ENCODE results near the gene CD83. TPM values are rescaled to one million over a fixed set of nuclear protein-coding genes. Genes with fewer than 3 reads are reported as not detected.

The CD83 gene
- total RNA-seq, 4 donors from 2014 or later, result 0.82 to 4.8 (median 2.1) TPM

GRCh38 chr6:14095437-14095836 is 22.1 kb upstream of the CD83 start:
- TF ChIP-seq POLR2AphosphoS5 (IDR thresholded peaks at IDR 0.05) (no peak), CTCF (IDR thresholded peaks at IDR 0.05) (no peak)
- no peaks in the 10 kb centered on the region for H3K4me1 ChIP-seq
- WGBS, 2 donors (ENCODE audit: low coverage in 1 of 2), result 83% methylated on average over 6 of the region's 6 CpGs; no CpG with 5 or more reads in 1 of the 2 donors
- no peaks in the 10 kb centered on the region for H3K27me3 ChIP-seq
- no peak for DNase-seq
- intact Hi-C loops (cut with DNase I; ENCODE audit: low total_unique reads), result no loop called here
- no peak overlapping the region for H3K4me3 ChIP-seq
- no peaks in the 10 kb centered on the region for H3K9me3 ChIP-seq
- H3K36me3 ChIP-seq, result no peaks in the 10 kb centered on the region
- no peak overlapping the region for H3K27ac ChIP-seq
- in situ Hi-C loops (cut with MboI; ENCODE audit: low pct_ligation_motif_present in 1 of 4, low pct_unique_long_range_greater_than_20kb in 1 of 4, low sequenced_read_pairs in 3 of 4), result no loop called here

- intact Hi-C loops (cut with DNase I; ENCODE audit: low total_unique reads), result no loop called here
- 73 to 92% methylated on average over 3 of the region's 3 CpGs for WGBS, 2 donors (ENCODE audit: low coverage in 1 of 2)
Measured at GRCh38 chr6:14100138-14100537, 17.4 kb upstream of the CD83 start.

GRCh38 chr6:14100966-14101365 is 16.6 kb upstream of the CD83 start:
- TF ChIP-seq CTCF (IDR thresholded peaks at IDR 0.05) (no peak), POLR2A (IDR thresholded peaks at IDR 0.05) (no peak), POLR2AphosphoS5 (IDR thresholded peaks at IDR 0.05) (no peak), EP300 (IDR thresholded peaks at IDR 0.05; ENCODE audit: low read depth) (no peak)
- 86% methylated on average over 5 of the region's 5 CpGs; no CpG with 5 or more reads in 1 of the 2 donors for WGBS, 2 donors (ENCODE audit: low coverage in 1 of 2)
- intact Hi-C loops (cut with DNase I; ENCODE audit: low total_unique reads), result no loop called here
- in situ Hi-C loops (cut with MboI; ENCODE audit: low pct_ligation_motif_present in 1 of 4, low pct_unique_long_range_greater_than_20kb in 1 of 4, low sequenced_read_pairs in 3 of 4), result no loop called here
- no peak for DNase-seq
- Histone ChIP-seq H3K27ac (no peak overlapping the region), H3K4me3 (no peak overlapping the region), H3K4me1 (no peaks in the 10 kb centered on the region), H3K9me3 (no peaks in the 10 kb centered on the region), H3K27me3 (peaks cover 5% of the 10 kb centered on the region), H3K36me3 (no peaks in the 10 kb centered on the region)

More at GRCh38 chr6:14100138-14100537, 17.4 kb upstream of the CD83 start:
- DNase-seq, result no peak
- Histone ChIP-seq H3K27ac (no peak overlapping the region), H3K4me3 (no peak overlapping the region), H3K36me3 (no peaks in the 10 kb centered on the region), H3K9me3 (no peaks in the 10 kb centered on the region), H3K27me3 (peaks cover 5% of the 10 kb centered on the region), H3K4me1 (no peaks in the 10 kb centered on the region)
- in situ Hi-C loops (cut with MboI; ENCODE audit: low pct_ligation_motif_present in 1 of 4, low pct_unique_long_range_greater_than_20kb in 1 of 4, low sequenced_read_pairs in 3 of 4), result no loop called here
- TF ChIP-seq EP300 (IDR thresholded peaks at IDR 0.05; ENCODE audit: low read depth), result no peak
- TF ChIP-seq POLR2A (IDR thresholded peaks at IDR 0.05), result no peak
- no peak for TF ChIP-seq POLR2AphosphoS5 (IDR thresholded peaks at IDR 0.05)

- Histone ChIP-seq H3K4me3 (no peak overlapping the region), H3K36me3 (no peaks in the 10 kb centered on the region), H3K27me3 (peaks cover 5% of the 10 kb centered on the region), H3K27ac (no peak overlapping the region), H3K9me3 (peaks cover 0 to 5% of the 10 kb centered on the region in 2 donors), H3K4me1 (no peaks in the 10 kb centered on the region)
- TF ChIP-seq CTCF (IDR thresholded peaks at IDR 0.05) (no peak), EP300 (IDR thresholded peaks at IDR 0.05; ENCODE audit: low read depth) (no peak), POLR2A (IDR thresholded peaks at IDR 0.05) (no peak), POLR2AphosphoS5 (IDR thresholded peaks at IDR 0.05) (no peak)
- 87 to 90% methylated on average over 3 of the region's 3 CpGs for WGBS, 2 donors (ENCODE audit: low coverage in 1 of 2)
- in situ Hi-C loops (cut with MboI; ENCODE audit: low pct_ligation_motif_present in 1 of 4, low pct_unique_long_range_greater_than_20kb in 1 of 4, low sequenced_read_pairs in 3 of 4) (no loop called here), intact Hi-C loops (cut with DNase I; ENCODE audit: low total_unique reads) (no loop called here)
- DNase-seq, result no peak
Measured at GRCh38 chr6:14102383-14102782, 15.2 kb upstream of the CD83 start.

- Histone ChIP-seq H3K36me3 (no peaks in the 10 kb centered on the region), H3K4me3 (no peak overlapping the region), H3K9me3 (peaks cover 0 to 5% of the 10 kb centered on the region in 2 donors), H3K27ac (no peak overlapping the region), H3K27me3 (peaks cover 5% of the 10 kb centered on the region), H3K4me1 (peaks cover 0 to 6% (median 0%) of the 10 kb centered on the region in 4 donors)
- TF ChIP-seq EP300 (IDR thresholded peaks at IDR 0.05; ENCODE audit: low read depth) (no peak), POLR2A (IDR thresholded peaks at IDR 0.05) (no peak), CTCF (IDR thresholded peaks at IDR 0.05) (no peak), POLR2AphosphoS5 (IDR thresholded peaks at IDR 0.05) (no peak)
- intact Hi-C loops (cut with DNase I; ENCODE audit: low total_unique reads), result no loop called here
- in situ Hi-C loops (cut with MboI; ENCODE audit: low pct_ligation_motif_present in 1 of 4, low pct_unique_long_range_greater_than_20kb in 1 of 4, low sequenced_read_pairs in 3 of 4), result no loop called here
- no peak for DNase-seq
- WGBS, 2 donors (ENCODE audit: low coverage in 1 of 2), result 80 to 100% methylated on average over 1 of the region's 1 CpG
Measured at GRCh38 chr6:14105547-14105946, 12.0 kb upstream of the CD83 start.
